GM23338 (cell line): Measurements from ENCODE around the gene ABCA4. TPM values are rescaled to one million over a fixed set of nuclear protein-coding genes. Genes with fewer than 3 reads are reported as not detected.

Source experiments
- ATAC-seq: fragments of 200-7000 bp; cut with Tn5 transposase; 3 replicates; pipeline ENCODE4 v1.9.1; 2020
- DNase-seq: peaks from one replicate; pipeline ENCODE4 v3.0.0-alpha.2; 2015; ENCODE audit warnings: low spot score
- H2AFZ ChIP-seq: fragments of 200-600 bp; sonication (generic); 2 replicates; pipeline ENCODE4 v1.8.0; 2016; ENCODE audit warnings: antibody characterized with exemption, mild to moderate bottlenecking, moderate library complexity
- H3F3A ChIP-seq: fragments of 200-600 bp; sonication (generic); replicated peaks from 2 replicates; pipeline ENCODE4 v1.8.0; 2017; ENCODE audit warnings: antibody characterized with exemption, mixed run types, low read depth
- H3K27ac ChIP-seq: fragments of 200-600 bp; sonication (generic); 2 replicates; pipeline ENCODE4 v1.6.1; 2016; ENCODE audit warnings: low read depth
- H3K27me3 ChIP-seq: fragments of 200-600 bp; sonication (generic); 2 replicates; pipeline ENCODE4 v1.8.0; 2016; ENCODE audit warnings: mild to moderate bottlenecking, mixed run types, moderate library complexity; ENCODE audit not compliant: insufficient read depth
- H3K36me3 ChIP-seq: fragments of 200-600 bp; sonication (generic); 2 replicates; pipeline ENCODE4 v1.8.0; 2016; ENCODE audit warnings: mild to moderate bottlenecking; ENCODE audit not compliant: insufficient read depth
- H3K4me1 ChIP-seq: fragments of 200-600 bp; sonication (generic); 2 replicates; pipeline ENCODE4 v1.8.0; 2016; ENCODE audit warnings: mild to moderate bottlenecking, moderate library complexity; ENCODE audit not compliant: insufficient read depth
- H3K4me2 ChIP-seq: fragments of 200-600 bp; sonication (generic); 2 replicates; pipeline ENCODE4 v1.7.1; 2017; ENCODE audit warnings: mixed run types
- H3K4me3 ChIP-seq: fragments of 200-600 bp; sonication (generic); 2 replicates; pipeline ENCODE4 v1.6.1; 2016; ENCODE audit warnings: mixed run types
- H3K79me2 ChIP-seq: fragments of 200-600 bp; sonication (generic); replicated peaks from 2 replicates; pipeline ENCODE4 v1.8.0; 2017; ENCODE audit warnings: mild to moderate bottlenecking; ENCODE audit not compliant: insufficient read depth
- H3K9me2 ChIP-seq: fragments of 200-600 bp; sonication (generic); 2 replicates; pipeline ENCODE4 v1.8.0; 2017; ENCODE audit not compliant: insufficient read depth
- H4K20me1 ChIP-seq: fragments of 200-600 bp; sonication (generic); replicated peaks from 2 replicates; pipeline ENCODE4 v1.8.0; 2017; ENCODE audit warnings: mild to moderate bottlenecking; ENCODE audit not compliant: insufficient read depth
- H3K27ac Mint-ChIP-seq: 2 replicates; pipeline ENCODE4 v1.8.0; 2020; ENCODE audit warnings: inconsistent platforms, mild to moderate bottlenecking, moderate library complexity, mixed read lengths
- H3K27me3 Mint-ChIP-seq: 3 replicates; pipeline ENCODE4 v1.8.0; 2022; ENCODE audit warnings: low read depth, mild to moderate bottlenecking, moderate library complexity, mixed read lengths, inconsistent platforms; ENCODE audit not compliant: insufficient read depth, poor library complexity
- H3K36me3 Mint-ChIP-seq: 3 replicates; pipeline ENCODE4 v1.8.0; 2021; ENCODE audit warnings: low read depth, mild to moderate bottlenecking, inconsistent platforms, moderate library complexity, mixed read lengths
- H3K4me1 Mint-ChIP-seq: 3 replicates; pipeline ENCODE4 v1.8.0; 2020; ENCODE audit warnings: mild to moderate bottlenecking, inconsistent platforms, mixed read lengths
- H3K4me3 Mint-ChIP-seq: 3 replicates; pipeline ENCODE4 v1.8.0; 2021; ENCODE audit warnings: moderate library complexity, mild to moderate bottlenecking, inconsistent platforms, mixed read lengths
- H3K9me3 Mint-ChIP-seq: 3 replicates; pipeline ENCODE4 v1.8.0; 2020; ENCODE audit warnings: moderate library complexity, mild to moderate bottlenecking, inconsistent platforms, mixed read lengths
- CREB1 ChIP-seq: fragments of 250-450 bp; sonication (Bioruptor Pico); IDR thresholded peaks from 2 replicates; pipeline ENCODE4 v1.5.0; 2020; ENCODE audit warnings: low read depth, mild to moderate bottlenecking, moderate library complexity
- CTCF ChIP-seq, 2 experiments: fragments of 200-600 bp in 1 of 2; sonication (generic) in 1 of 2; conservative IDR thresholded peaks; 2 replicates each; pipeline versions ENCODE4 v1.5.1 to v1.6.1; 2016 to 2017; ENCODE audit warnings: antibody characterized with exemption in 2 of 2, low read depth in 2 of 2, mild to moderate bottlenecking in 2 of 2, moderate library complexity in 1 of 2
- EZH2 ChIP-seq: fragments of 200-600 bp; sonication (generic); IDR thresholded peaks from one replicate; pipeline ENCODE4 v1.8.0; 2017; ENCODE audit warnings: antibody characterized with exemption, mild to moderate bottlenecking, low read depth; ENCODE audit not compliant: unreplicated experiment
- EZH2phosphoT487 ChIP-seq: fragments of 200-600 bp; sonication (generic); IDR thresholded peaks from one replicate; pipeline ENCODE4 v1.8.1; 2018; ENCODE audit warnings: antibody characterized with exemption; ENCODE audit not compliant: unreplicated experiment
- JUNB ChIP-seq: IDR thresholded peaks from one replicate; pipeline ENCODE4 v1.6.1; 2016; ENCODE audit warnings: antibody characterized with exemption; ENCODE audit not compliant: unreplicated experiment
- NANOG ChIP-seq: IDR thresholded peaks from 2 replicates; pipeline ENCODE4 v1.6.1; 2016; ENCODE audit warnings: antibody characterized with exemption, borderline replicate concordance
- POLR2AphosphoS5 ChIP-seq: IDR thresholded peaks from 2 replicates; pipeline ENCODE4 v1.6.1; 2016; ENCODE audit warnings: antibody characterized with exemption, low read depth
- REST ChIP-seq: IDR thresholded peaks from one replicate; pipeline ENCODE4 v1.6.1; 2018; ENCODE audit warnings: antibody characterized with exemption; ENCODE audit not compliant: unreplicated experiment
- STAT1 ChIP-seq: IDR thresholded peaks from one replicate; pipeline ENCODE4 v1.6.1; 2016; ENCODE audit warnings: antibody characterized with exemption; ENCODE audit not compliant: unreplicated experiment
- ZNF114 ChIP-seq: fragments of 250-450 bp; sonication (Bioruptor Pico); IDR thresholded peaks from 2 replicates; pipeline ENCODE4 v1.5.0; 2020; ENCODE audit warnings: mild to moderate bottlenecking, moderate library complexity
- polyA plus RNA-seq: library from polyadenylated mRNA; unstranded; fragments of >200 nt; fragmentation: Nextera tagmentation; extraction: Ambion mirVana; gene quantifications from 2 replicates; pipeline ENCODE4 v1.2.1, GENCODE V29; 2016
- total RNA-seq: library from RNA; depleted of rRNA; stranded (reverse); fragments of >200 nt; shearing (Covaris generic); gene quantifications from 2 replicates; pipeline ENCODE4 v1.2.3, GENCODE V29; 2014

The ABCA4 gene
- total and polyA plus RNA-seq, 2 experiments from 2014 or later: not detected

- DNase-seq (no peak), ATAC-seq (no peak)
- H3K4me1 Mint-ChIP-seq: peaks cover 13% of the 10 kb centered on the region
- H3K27ac Mint-ChIP-seq: no peak overlapping the region
- no peaks in the 10 kb centered on the region for H3K9me2 ChIP-seq
- H3K27me3 Mint-ChIP-seq: no peaks in the 10 kb centered on the region
- H4K20me1 ChIP-seq: no peaks in the 10 kb centered on the region
- no peaks in the 10 kb centered on the region; the same call in 1 of the 2 replicates for H3K4me1 ChIP-seq
- H3K4me3 Mint-ChIP-seq: no peak overlapping the region
- no peaks in the 10 kb centered on the region for H3K79me2 ChIP-seq
- H3K4me2 ChIP-seq: no peak overlapping the region
- peak overlapping the region; percentile 78 for H2AFZ ChIP-seq
- H3K27me3 ChIP-seq: no peaks in the 10 kb centered on the region
- no peaks in the 10 kb centered on the region for H3K36me3 ChIP-seq
- no peak overlapping the region for H3K27ac ChIP-seq
- H3F3A ChIP-seq: no peaks in the 10 kb centered on the region
- no peaks in the 10 kb centered on the region for H3K9me3 Mint-ChIP-seq
- no peaks in the 10 kb centered on the region for H3K36me3 Mint-ChIP-seq
- H3K4me3 ChIP-seq: no peak overlapping the region
- TF ChIP-seq EZH2phosphoT487: no peak
- TF ChIP-seq JUNB: no peak
- no peak for TF ChIP-seq NANOG
- no peak for TF ChIP-seq ZNF114 (CRISPR knock-in tag)
- TF ChIP-seq CREB1 (CRISPR knock-in tag): no peak
- no peak for TF ChIP-seq REST
- TF ChIP-seq CTCF (conservative IDR thresholded peaks at IDR 0.05; ENCODE audit: low read depth in 2 of 2): no peak
Measured at GRCh38 chr1:94142022-94142421, 21.1 kb upstream of the ABCA4 start.

- TF ChIP-seq STAT1: no peak
- TF ChIP-seq EZH2: no peak
- TF ChIP-seq POLR2AphosphoS5: no peak
- Histone ChIP-seq H3F3A (no peaks in the 10 kb centered on the region), H3K4me1 (no peaks in the 10 kb centered on the region), H3K4me2 (no peak overlapping the region), H4K20me1 (no peaks in the 10 kb centered on the region), H3K27me3 (no peaks in the 10 kb centered on the region), H2AFZ (no peak overlapping the region), H3K79me2 (no peaks in the 10 kb centered on the region), H3K9me2 (no peaks in the 10 kb centered on the region), H3K27ac (no peak overlapping the region), H3K36me3 (no peaks in the 10 kb centered on the region), H3K4me3 (no peak overlapping the region)
- H3K4me3 Mint-ChIP-seq: no peak overlapping the region
- H3K36me3 Mint-ChIP-seq: peaks cover 11% of the 10 kb centered on the region; the same call in 2 of the 3 replicates
- ATAC-seq (no peak), DNase-seq (no peak)
- H3K9me3 Mint-ChIP-seq: peaks cover 18% of the 10 kb centered on the region
- H3K27ac Mint-ChIP-seq: no peak overlapping the region
- H3K4me1 Mint-ChIP-seq: no peaks in the 10 kb centered on the region
- H3K27me3 Mint-ChIP-seq: peaks cover 3% of the 10 kb centered on the region
Measured at GRCh38 chr1:94132111-94132510, 11.2 kb upstream of the ABCA4 start.
